Frontal cortex (tissue), 4 donors: Measurements from ENCODE around the gene PCDHGA6. TPM values are rescaled to one million over a fixed set of nuclear protein-coding genes. Genes with fewer than 3 reads are reported as not detected.
"Not testable (repeated sequence)": the region's sequence is repeated elsewhere in the genome, so short reads cannot be mapped to it uniquely, and the experiment has no call there.

Experiments used
- DNase-seq, 2 donors: peaks; one replicate each; pipeline ENCODE4 v3.0.0; 2012; ENCODE audit warnings: low spot score in 2 of 2
- FAIRE-seq: peaks from 2 replicates; lab custom pipeline; 2012; peaks lifted over from hg19 to GRCh38; lab: Jason Lieb, UNC
- total RNA-seq: library from RNA; depleted of rRNA; stranded (reverse); fragments of >200 nt; gene quantifications from one replicate; pipeline ENCODE4 v1.2.3, GENCODE V29; 2014
- donor health status: control.
- donor health status: control.
- donor health status: control.

PCDHGA6 gene
- total RNA-seq, 1 donor from 2014 or later, result 9.0 TPM

DNA sequence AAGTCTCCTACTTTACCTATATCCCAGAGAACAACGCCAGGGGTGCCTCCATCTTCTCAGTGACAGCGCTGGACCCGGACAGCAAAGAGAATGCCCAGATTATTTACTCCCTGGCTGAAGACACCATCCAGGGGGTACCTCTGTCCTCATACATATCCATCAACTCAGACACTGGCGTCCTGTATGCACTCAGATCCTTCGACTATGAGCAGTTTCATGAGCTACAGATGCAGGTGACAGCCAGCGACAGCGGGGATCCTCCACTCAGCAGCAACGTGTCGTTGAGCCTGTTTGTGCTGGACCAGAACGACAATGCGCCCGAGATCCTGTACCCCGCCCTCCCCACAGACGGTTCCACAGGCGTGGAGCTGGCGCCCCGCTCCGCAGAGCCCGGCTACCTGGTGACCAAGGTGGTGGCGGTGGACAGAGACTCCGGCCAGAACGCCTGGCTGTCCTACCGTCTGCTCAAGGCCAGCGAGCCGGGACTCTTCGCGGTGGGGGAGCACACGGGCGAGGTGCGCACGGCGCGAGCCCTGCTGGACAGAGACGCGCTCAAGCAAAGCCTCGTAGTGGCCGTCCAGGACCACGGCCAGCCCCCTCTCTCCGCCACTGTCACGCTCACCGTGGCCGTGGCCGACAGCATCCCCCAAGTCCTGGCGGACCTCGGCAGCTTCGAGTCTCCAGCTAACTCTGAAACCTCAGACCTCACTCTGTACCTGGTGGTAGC is 41.0 kb downstream of the PCDHGA6 start:
- FAIRE-seq, DNase-seq: not testable (repeated sequence)

DNA sequence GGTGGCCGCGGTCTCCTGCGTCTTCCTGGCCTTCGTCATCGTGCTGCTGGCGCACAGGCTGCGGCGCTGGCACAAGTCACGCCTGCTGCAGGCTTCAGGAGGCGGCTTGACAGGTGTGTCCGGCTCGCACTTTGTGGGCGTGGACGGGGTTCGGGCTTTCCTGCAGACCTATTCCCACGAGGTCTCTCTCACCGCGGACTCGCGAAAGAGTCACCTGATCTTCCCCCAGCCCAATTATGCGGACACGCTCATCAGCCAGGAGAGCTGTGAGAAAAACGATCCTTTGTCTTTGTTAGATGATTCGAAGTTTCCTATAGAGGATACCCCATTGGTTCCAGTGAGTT is 41.6 kb downstream of the PCDHGA6 start:
- not testable (repeated sequence) for FAIRE-seq, DNase-seq

DNA sequence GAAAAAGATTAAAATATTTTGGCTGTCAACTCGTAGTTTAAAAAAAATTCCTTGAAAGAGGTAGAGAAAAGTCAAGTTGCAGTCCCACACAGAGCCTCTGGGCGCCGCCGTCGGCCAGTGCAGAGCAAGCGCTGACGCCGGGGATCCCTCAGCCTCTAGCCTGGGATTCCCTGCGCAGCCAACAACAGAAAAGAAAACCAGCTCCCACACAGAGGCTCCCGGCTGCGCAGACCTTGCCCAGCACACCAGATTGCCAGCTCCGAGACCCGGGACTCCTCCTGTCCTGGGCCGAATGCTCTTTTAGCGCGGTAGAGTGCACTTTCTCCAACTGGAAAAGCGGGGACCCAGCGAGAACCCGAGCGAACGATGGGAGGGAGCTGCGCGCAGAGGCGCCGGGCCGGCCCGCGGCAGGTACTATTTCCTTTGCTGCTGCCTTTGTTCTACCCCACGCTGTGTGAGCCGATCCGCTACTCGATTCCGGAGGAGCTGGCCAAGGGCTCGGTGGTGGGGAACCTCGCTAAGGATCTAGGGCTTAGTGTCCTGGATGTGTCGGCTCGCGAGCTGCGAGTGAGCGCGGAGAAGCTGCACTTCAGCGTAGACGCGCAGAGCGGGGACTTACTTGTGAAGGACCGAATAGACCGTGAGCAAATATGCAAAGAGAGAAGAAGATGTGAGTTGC is 43.9 kb downstream of the PCDHGA6 start, which contains the start of gene PCDHGB7:
Gene PCDHGB7 (plus strand): TSS at position 184 of the 679 bp plus-strand sequence. CDS start 183 bp downstream, at position 367.
- peak in 1 of 2 donors; percentile 42 for DNase-seq
- not testable (repeated sequence) for FAIRE-seq

DNA sequence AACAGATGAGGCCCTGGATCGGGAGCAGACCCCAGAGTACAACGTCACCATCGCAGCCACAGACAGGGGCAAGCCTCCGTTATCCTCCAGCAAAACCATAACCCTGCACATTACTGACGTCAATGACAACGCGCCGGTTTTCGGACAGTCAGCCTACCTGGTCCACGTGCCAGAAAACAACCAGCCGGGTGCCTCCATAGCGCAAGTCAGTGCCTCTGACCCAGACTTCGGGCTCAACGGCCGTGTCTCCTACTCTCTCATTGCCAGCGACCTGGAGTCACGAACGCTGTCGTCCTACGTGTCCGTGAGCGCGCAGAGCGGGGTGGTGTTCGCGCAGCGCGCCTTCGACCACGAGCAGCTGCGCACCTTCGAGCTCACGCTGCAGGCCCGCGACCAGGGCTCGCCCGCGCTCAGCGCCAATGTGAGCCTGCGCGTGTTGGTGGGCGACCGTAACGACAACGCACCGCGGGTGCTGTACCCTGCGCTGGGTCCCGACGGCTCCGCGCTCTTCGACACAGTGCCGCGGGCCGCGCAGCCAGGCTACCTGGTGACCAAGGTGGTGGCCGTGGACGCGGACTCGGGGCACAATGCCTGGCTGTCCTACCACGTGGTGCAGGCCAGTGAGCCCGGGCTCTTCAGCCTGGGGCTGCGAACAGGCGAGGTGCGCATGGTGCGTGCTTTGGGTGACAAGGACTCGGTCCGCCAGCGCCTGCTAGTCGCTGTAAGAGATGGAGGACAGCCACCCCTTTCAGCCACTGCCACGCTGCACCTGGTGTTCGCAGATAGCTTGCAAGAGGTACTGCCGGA is 45.6 kb downstream of the PCDHGA6 start:
- FAIRE-seq (no peak), DNase-seq (no peak)

DNA sequence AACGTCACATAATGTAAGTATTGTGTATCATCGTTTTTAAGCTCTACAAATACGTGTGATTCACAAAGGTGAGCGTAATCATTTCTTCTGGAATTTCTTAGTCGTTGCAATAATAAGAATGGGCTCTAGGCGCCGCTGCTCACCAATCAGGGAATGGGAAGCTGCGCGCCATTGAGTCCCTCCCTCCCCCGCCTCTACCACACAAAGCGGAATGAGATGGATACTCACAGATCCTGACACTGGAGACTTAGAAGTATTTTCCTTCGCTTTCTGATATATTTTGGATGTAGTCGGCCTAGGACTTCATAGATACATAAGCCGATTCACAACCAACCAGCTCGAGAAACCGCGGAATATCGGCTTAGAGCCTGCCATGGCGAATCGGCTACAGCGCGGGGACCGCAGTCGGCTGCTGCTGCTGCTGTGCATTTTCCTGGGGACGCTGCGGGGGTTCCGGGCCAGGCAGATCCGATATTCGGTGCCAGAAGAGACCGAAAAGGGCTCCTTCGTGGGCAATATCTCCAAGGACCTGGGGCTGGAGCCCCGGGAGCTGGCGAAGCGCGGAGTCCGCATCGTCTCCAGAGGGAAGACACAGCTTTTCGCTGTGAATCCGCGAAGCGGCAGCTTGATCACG is 47.3 kb downstream of the PCDHGA6 start, which contains the start of gene PCDHGA11:
Gene PCDHGA11 (plus strand): TSS at position 197 of the 634 bp plus-strand sequence. CDS start 177 bp downstream, at position 374.
- no peak for FAIRE-seq
- DNase-seq, result no peak

DNA sequence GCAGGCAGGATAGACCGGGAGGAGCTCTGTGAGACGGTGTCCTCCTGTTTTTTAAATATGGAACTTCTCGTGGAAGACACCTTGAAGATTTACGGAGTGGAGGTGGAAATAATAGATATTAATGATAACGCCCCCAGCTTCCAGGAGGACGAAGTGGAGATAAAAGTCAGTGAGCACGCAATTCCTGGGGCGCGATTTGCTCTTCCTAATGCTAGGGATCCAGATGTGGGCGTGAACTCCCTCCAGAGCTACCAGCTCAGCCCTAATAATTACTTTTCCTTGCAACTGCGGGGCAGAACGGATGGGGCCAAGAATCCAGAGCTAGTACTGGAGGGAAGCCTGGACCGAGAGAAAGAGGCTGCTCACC is 47.8 kb downstream of the PCDHGA6 start:
- FAIRE-seq (no peak), DNase-seq (no peak)

DNA sequence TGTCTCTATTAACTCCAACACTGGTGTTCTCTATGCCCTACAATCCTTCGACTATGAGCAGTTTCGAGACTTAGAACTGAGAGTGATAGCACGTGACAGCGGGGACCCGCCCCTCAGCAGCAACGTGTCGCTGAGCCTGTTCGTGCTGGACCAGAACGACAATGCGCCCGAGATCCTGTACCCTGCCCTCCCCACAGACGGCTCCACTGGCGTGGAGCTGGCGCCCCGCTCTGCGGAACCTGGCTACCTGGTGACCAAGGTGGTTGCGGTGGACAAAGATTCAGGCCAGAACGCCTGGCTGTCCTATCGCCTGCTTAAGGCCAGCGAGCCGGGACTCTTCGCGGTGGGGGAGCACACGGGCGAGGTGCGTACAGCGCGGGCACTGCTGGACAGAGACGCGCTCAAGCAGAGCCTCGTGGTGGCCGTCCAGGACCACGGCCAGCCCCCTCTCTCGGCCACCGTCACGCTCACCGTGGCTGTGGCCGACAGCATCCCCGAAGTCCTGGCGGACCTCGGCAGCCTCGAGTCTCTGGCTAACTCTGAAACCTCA is 49.1 kb downstream of the PCDHGA6 start:
- FAIRE-seq, result no peak
- no peak for DNase-seq

DNA sequence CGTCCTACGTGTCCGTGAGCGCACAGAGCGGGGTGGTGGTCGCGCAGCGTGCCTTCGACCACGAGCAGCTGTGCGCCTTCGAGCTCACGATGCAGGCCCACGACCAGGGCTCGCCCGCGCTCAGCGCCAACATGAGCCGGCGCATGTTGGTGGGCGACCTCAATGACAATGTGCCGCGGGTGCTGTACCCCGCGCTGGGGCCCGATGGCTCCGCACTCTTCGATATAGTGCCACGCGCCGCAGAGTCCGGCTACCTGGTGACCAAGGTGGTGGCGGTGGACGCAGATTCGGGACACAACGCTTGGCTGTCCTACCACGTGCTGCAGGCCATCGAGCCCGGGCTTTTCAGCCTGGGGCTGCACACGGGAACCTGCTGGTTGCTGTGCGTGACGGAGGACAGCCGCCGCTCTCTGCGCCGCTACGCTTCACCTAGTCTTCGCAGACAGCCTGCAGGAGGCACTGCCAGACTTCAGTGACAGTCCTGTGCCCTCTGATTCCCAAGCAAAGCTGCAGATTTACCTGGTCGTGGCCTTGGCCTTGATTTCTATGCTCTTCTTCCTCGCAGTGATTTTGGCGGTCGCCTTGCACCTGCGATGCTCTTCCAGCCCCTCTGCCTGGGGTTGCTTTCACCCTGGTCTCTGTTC is 54.2 kb downstream of the PCDHGA6 start:
- DNase-seq, result no peak
- no peak for FAIRE-seq

Other genes starting within 250 kb of the PCDHGA6 start
- gene PCDHB5, start 238.7 kb upstream of the PCDHGA6 start, total RNA-seq, result 7.3 TPM
- 3.3 TPM for gene PCDHB6, start 223.8 kb upstream of the PCDHGA6 start, total RNA-seq
- gene PCDHB7, start 201.2 kb upstream of the PCDHGA6 start, total RNA-seq, result 9.8 TPM
- 7.7 TPM for gene PCDHB8, start 196.1 kb upstream of the PCDHGA6 start, total RNA-seq
- gene PCDHB16, start 191.5 kb upstream of the PCDHGA6 start, total RNA-seq, result 5.3 TPM
- gene PCDHB9, start 186.7 kb upstream of the PCDHGA6 start, total RNA-seq, result 4.9 TPM
- gene PCDHB10, start 181.5 kb upstream of the PCDHGA6 start, total RNA-seq, result 13.9 TPM
- 13.0 TPM for gene PCDHB11, start 174.3 kb upstream of the PCDHGA6 start, total RNA-seq
- 12.6 TPM for gene PCDHB12, start 165.2 kb upstream of the PCDHGA6 start, total RNA-seq
- gene PCDHB13, start 160.0 kb upstream of the PCDHGA6 start, total RNA-seq, result 6.1 TPM
- gene PCDHB14, start 150.5 kb upstream of the PCDHGA6 start, total RNA-seq, result 12.6 TPM
- gene PCDHB15, start 128.5 kb upstream of the PCDHGA6 start, total RNA-seq, result 18.3 TPM
- not detected for gene SLC25A2, start 69.8 kb upstream of the PCDHGA6 start, total RNA-seq
- 119 TPM for gene TAF7, start 53.1 kb upstream of the PCDHGA6 start, total RNA-seq
- 3.3 TPM for gene PCDHGA1, start 43.4 kb upstream of the PCDHGA6 start, total RNA-seq
- gene PCDHGA2, start 35.1 kb upstream of the PCDHGA6 start, total RNA-seq, result 4.5 TPM
- 4.1 TPM for gene PCDHGA3, start 30.1 kb upstream of the PCDHGA6 start, total RNA-seq
- gene PCDHGB1, start 23.8 kb upstream of the PCDHGA6 start, total RNA-seq, result 6.1 TPM
- gene PCDHGA4, start 18.9 kb upstream of the PCDHGA6 start, total RNA-seq, result 5.7 TPM
- gene PCDHGB2, start 13.9 kb upstream of the PCDHGA6 start, total RNA-seq, result 6.1 TPM
- gene PCDHGA5, start 9.7 kb upstream of the PCDHGA6 start, total RNA-seq, result 5.7 TPM
- gene PCDHGB3, start 3.6 kb upstream of the PCDHGA6 start, total RNA-seq, result 8.2 TPM
- 4.9 TPM for gene PCDHGA7, start 8.9 kb downstream of the PCDHGA6 start, total RNA-seq
- 8.6 TPM for gene PCDHGB4, start 13.8 kb downstream of the PCDHGA6 start, total RNA-seq
- gene PCDHGA8, start 18.7 kb downstream of the PCDHGA6 start, total RNA-seq, result 5.7 TPM
- 13.0 TPM for gene PCDHGB5, start 24.1 kb downstream of the PCDHGA6 start, total RNA-seq
- gene PCDHGA9, start 28.9 kb downstream of the PCDHGA6 start, total RNA-seq, result 6.9 TPM
- 9.8 TPM for gene PCDHGB6, start 34.1 kb downstream of the PCDHGA6 start, total RNA-seq
- gene PCDHGA10, start 39.1 kb downstream of the PCDHGA6 start, total RNA-seq, result 9.8 TPM
- 10.6 TPM for gene PCDHGB7, start 43.8 kb downstream of the PCDHGA6 start, total RNA-seq
- gene PCDHGA11, start 47.2 kb downstream of the PCDHGA6 start, total RNA-seq, result 10.6 TPM
- 3.7 TPM for gene PCDHGA12, start 56.6 kb downstream of the PCDHGA6 start, total RNA-seq
- 20.8 TPM for gene PCDHGC3, start 102.1 kb downstream of the PCDHGA6 start, total RNA-seq
- 65.2 TPM for gene PCDHGC4, start 111.1 kb downstream of the PCDHGA6 start, total RNA-seq
- gene PCDHGC5, start 115.2 kb downstream of the PCDHGA6 start, total RNA-seq, result 4.9 TPM
- gene DIAPH1, start 245.1 kb downstream of the PCDHGA6 start, total RNA-seq, result 22.4 TPM